Loucy (cell line): ENCODE measurements around the gene SETD2.

Experiments used
- EZH2phosphoT487 ChIP-seq: fragments of 200-600 bp; IDR thresholded peaks from 2 replicates; pipeline ENCODE4 v1.6.1; 2018; ENCODE audit warnings: antibody characterized with exemption, mild to moderate bottlenecking, moderate library complexity, borderline replicate concordance
- TF ChIP-seq, protein P1 (sequence below): fragments of 200-600 bp; sonication (generic); conservative IDR thresholded peaks from 2 replicates; pipeline ENCODE4 v1.5.1; 2014; ENCODE audit warnings: mild to moderate bottlenecking, antibody characterized with exemption, low read length

DNA sequence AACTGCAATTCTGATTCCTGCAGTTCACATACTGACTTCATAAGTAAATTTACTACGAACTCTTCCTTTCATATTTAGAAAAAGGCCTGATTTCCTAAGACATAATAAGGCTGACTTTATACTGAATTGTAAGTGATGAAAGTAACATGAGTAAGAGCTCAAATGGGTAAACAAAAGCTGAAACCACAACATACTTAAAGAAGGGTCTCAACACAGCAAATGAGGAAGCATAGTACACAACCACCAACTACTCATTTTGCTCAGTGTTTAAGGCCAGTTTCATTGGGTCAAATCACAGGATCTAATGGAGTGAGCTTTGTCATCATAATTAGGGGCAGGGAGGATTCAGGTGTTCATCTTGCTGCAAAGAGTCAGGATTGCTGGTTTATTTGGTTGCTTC is 81.4 kb downstream of the SETD2 start:
- TF ChIP-seq, protein P1, sequence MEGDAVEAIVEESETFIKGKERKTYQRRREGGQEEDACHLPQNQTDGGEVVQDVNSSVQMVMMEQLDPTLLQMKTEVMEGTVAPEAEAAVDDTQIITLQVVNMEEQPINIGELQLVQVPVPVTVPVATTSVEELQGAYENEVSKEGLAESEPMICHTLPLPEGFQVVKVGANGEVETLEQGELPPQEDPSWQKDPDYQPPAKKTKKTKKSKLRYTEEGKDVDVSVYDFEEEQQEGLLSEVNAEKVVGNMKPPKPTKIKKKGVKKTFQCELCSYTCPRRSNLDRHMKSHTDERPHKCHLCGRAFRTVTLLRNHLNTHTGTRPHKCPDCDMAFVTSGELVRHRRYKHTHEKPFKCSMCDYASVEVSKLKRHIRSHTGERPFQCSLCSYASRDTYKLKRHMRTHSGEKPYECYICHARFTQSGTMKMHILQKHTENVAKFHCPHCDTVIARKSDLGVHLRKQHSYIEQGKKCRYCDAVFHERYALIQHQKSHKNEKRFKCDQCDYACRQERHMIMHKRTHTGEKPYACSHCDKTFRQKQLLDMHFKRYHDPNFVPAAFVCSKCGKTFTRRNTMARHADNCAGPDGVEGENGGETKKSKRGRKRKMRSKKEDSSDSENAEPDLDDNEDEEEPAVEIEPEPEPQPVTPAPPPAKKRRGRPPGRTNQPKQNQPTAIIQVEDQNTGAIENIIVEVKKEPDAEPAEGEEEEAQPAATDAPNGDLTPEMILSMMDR, result no peak
- TF ChIP-seq EZH2phosphoT487, result no peak
